OCI-LY3 (cell line): ENCODE measurements around the gene ADORA2A.

Source experiments
- EZH2phosphoT487 ChIP-seq: fragments of 200-600 bp; shearing (Covaris generic); IDR thresholded peaks from 2 replicates; pipeline ENCODE4 v1.6.1; 2018; ENCODE audit warnings: antibody characterized with exemption, mixed run types, low read depth
- TF ChIP-seq, protein P1 (sequence below): fragments of 200-600, 300-600 bp; sonication (generic); IDR thresholded peaks from 2 replicates; pipeline ENCODE4 v1.5.1; 2014; ENCODE audit warnings: antibody characterized with exemption, low read length, low read depth

DNA sequence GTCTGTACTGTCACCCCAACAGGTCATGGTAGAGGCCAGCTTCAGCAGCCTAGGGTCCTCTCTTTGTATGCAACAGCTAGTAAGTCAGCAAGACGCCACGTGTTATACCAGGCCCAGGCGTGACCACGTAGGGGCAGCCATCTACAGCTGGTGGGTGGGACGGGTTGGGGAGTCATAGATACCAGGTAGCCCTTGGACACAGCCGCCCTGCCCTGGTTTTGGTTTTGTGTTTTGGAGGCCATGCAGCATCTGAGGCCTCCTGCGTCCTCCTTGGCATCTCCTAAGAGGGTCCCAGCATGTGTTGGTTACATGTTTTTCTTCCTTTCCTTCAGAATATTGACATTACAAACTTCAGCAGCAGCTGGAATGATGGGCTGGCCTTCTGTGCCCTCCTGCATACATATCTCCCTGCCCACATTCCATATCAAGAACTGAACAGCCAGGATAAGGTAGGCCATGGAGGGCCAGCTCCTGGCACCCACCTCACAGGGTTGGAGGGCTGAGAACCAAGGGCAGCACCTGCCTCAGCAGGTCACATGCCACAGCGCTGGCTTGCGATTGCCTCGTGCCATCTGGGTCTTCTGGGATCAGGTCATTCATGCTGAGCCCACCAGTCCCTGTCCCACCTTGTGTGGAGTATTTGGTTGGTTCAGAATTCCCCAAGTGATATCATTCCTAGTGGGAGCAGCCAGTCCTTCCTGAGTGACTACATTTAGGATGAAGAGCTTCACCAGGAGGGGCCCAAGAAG lies 16.0 kb upstream of the ADORA2A start:
- no peak for TF ChIP-seq EZH2phosphoT487
- TF ChIP-seq, protein P1, sequence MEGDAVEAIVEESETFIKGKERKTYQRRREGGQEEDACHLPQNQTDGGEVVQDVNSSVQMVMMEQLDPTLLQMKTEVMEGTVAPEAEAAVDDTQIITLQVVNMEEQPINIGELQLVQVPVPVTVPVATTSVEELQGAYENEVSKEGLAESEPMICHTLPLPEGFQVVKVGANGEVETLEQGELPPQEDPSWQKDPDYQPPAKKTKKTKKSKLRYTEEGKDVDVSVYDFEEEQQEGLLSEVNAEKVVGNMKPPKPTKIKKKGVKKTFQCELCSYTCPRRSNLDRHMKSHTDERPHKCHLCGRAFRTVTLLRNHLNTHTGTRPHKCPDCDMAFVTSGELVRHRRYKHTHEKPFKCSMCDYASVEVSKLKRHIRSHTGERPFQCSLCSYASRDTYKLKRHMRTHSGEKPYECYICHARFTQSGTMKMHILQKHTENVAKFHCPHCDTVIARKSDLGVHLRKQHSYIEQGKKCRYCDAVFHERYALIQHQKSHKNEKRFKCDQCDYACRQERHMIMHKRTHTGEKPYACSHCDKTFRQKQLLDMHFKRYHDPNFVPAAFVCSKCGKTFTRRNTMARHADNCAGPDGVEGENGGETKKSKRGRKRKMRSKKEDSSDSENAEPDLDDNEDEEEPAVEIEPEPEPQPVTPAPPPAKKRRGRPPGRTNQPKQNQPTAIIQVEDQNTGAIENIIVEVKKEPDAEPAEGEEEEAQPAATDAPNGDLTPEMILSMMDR = no peak
